Measurements from ENCODE around the gene PAX1. TPM values are rescaled to one million over a fixed set of nuclear protein-coding genes. Genes with fewer than 3 reads are reported as not detected.

PAX1 gene
- total and polyA plus RNA-seq, 2 donors (not counting 1 experiment from before 2014, with no cell fraction given) = not detected

- TF ChIP-seq EZH2 (IDR thresholded peaks at IDR 0.05; ENCODE audit: low read length, missing control alignments) (no peak), CTCF (conservative IDR thresholded peaks at IDR 0.05 in 1 of 2, IDR thresholded peaks at IDR 0.05 in 1 of 2; ENCODE audit: low read depth in 1 of 2, low read length in 2 of 2) (no peak)
- Histone ChIP-seq H3K27me3 (ENCODE audit: control insufficient read depth, insufficient read depth, low read length) (peaks cover 18% of the 10 kb centered on the region), H3K4me2 (ENCODE audit: extremely low read depth, insufficient read depth, low read length) (no peak overlapping the region)
These were observed 8.0 kb downstream of the PAX1 start for GRCh38 chr20:21713470-21713869.

GRCh38 chr20:21713901-21714296, 8.4 kb downstream of the PAX1 start:
- Histone ChIP-seq H3K27me3 (ENCODE audit: control insufficient read depth, insufficient read depth, low read length) (peaks cover 14% of the 10 kb centered on the region), H3K27ac (ENCODE audit: insufficient read depth, low read length) (no peak overlapping the region), H4K20me1 (ENCODE audit: control insufficient read depth, extremely low read depth, insufficient read depth, low read length) (no peaks in the 10 kb centered on the region), H2AFZ (ENCODE audit: low read length) (no peak overlapping the region), H3K4me1 (ENCODE audit: control insufficient read depth, extremely low read depth, insufficient read depth, low read length) (no peaks in the 10 kb centered on the region), H3K9ac (ENCODE audit: insufficient read depth, low read length) (no peak overlapping the region), H3K36me3 (ENCODE audit: control insufficient read depth, insufficient read depth, low read length) (no peaks in the 10 kb centered on the region), H3K79me2 (ENCODE audit: control insufficient read depth, insufficient read depth, low read length) (no peaks in the 10 kb centered on the region), H3K4me2 (ENCODE audit: extremely low read depth, insufficient read depth, low read length) (no peak overlapping the region), H3K4me3 (replicated peaks in 1 of 4; ENCODE audit: control extremely low read depth in 1 of 4, insufficient read depth in 1 of 4, low read depth in 3 of 4, low read length in 4 of 4) (no peak overlapping the region), H3K9me3 (ENCODE audit: control insufficient read depth, insufficient read depth, low read depth, low read length) (no peaks in the 10 kb centered on the region)
- DNase-seq (ENCODE audit: low read depth in 2 of 2) = no peak
- no peak for TF ChIP-seq EZH2 (IDR thresholded peaks at IDR 0.05; ENCODE audit: low read length, missing control alignments)
- TF ChIP-seq CTCF (conservative IDR thresholded peaks at IDR 0.05 in 1 of 2, IDR thresholded peaks at IDR 0.05 in 1 of 2; ENCODE audit: low read depth in 1 of 2, low read length in 2 of 2) = no peak

More at GRCh38 chr20:21713470-21713869, 8.0 kb downstream of the PAX1 start:
- H3K27ac ChIP-seq (ENCODE audit: insufficient read depth, low read length) = no peak overlapping the region
- H3K9me3 ChIP-seq (ENCODE audit: control insufficient read depth, insufficient read depth, low read depth, low read length) = no peaks in the 10 kb centered on the region
- no peak for DNase-seq (ENCODE audit: low read depth in 2 of 2)
- no peak overlapping the region for H2AFZ ChIP-seq (ENCODE audit: low read length)
- no peaks in the 10 kb centered on the region for H3K36me3 ChIP-seq (ENCODE audit: control insufficient read depth, insufficient read depth, low read length)
- H3K9ac ChIP-seq (ENCODE audit: insufficient read depth, low read length) = no peak overlapping the region
- no peaks in the 10 kb centered on the region for H3K4me1 ChIP-seq (ENCODE audit: control insufficient read depth, extremely low read depth, insufficient read depth, low read length)
- no peaks in the 10 kb centered on the region for H3K79me2 ChIP-seq (ENCODE audit: control insufficient read depth, insufficient read depth, low read length)
- no peak overlapping the region for H3K4me3 ChIP-seq (replicated peaks in 1 of 4; ENCODE audit: control extremely low read depth in 1 of 4, insufficient read depth in 1 of 4, low read depth in 3 of 4, low read length in 4 of 4)
- no peaks in the 10 kb centered on the region for H4K20me1 ChIP-seq (ENCODE audit: control insufficient read depth, extremely low read depth, insufficient read depth, low read length)

- H3K27ac ChIP-seq (ENCODE audit: insufficient read depth, low read length) = no peak overlapping the region
- H3K9ac ChIP-seq (ENCODE audit: insufficient read depth, low read length) = no peak overlapping the region
- H3K36me3 ChIP-seq (ENCODE audit: control insufficient read depth, insufficient read depth, low read length) = no peaks in the 10 kb centered on the region
- no peaks in the 10 kb centered on the region for H4K20me1 ChIP-seq (ENCODE audit: control insufficient read depth, extremely low read depth, insufficient read depth, low read length)
- no peaks in the 10 kb centered on the region for H3K79me2 ChIP-seq (ENCODE audit: control insufficient read depth, insufficient read depth, low read length)
- no peak for DNase-seq (ENCODE audit: low read depth in 2 of 2)
- peaks cover 7% of the 10 kb centered on the region for H3K27me3 ChIP-seq (ENCODE audit: control insufficient read depth, insufficient read depth, low read length)
- H3K9me3 ChIP-seq (ENCODE audit: control insufficient read depth, insufficient read depth, low read depth, low read length) = no peaks in the 10 kb centered on the region
- H3K4me1 ChIP-seq (ENCODE audit: control insufficient read depth, extremely low read depth, insufficient read depth, low read length) = no peaks in the 10 kb centered on the region
- no peak overlapping the region for H3K4me3 ChIP-seq (replicated peaks in 1 of 4; ENCODE audit: control extremely low read depth in 1 of 4, insufficient read depth in 1 of 4, low read depth in 3 of 4, low read length in 4 of 4)
- TF ChIP-seq CTCF (conservative IDR thresholded peaks at IDR 0.05 in 1 of 2, IDR thresholded peaks at IDR 0.05 in 1 of 2; ENCODE audit: low read depth in 1 of 2, low read length in 2 of 2) (no peak), EZH2 (IDR thresholded peaks at IDR 0.05; ENCODE audit: low read length, missing control alignments) (no peak)
- no peak overlapping the region for H3K4me2 ChIP-seq (ENCODE audit: extremely low read depth, insufficient read depth, low read length)
- H2AFZ ChIP-seq (ENCODE audit: low read length) = no peak overlapping the region
These were observed 9.1 kb downstream of the PAX1 start for GRCh38 chr20:21714297-21715192.
